Fibroblast of mammary gland (primary cell): ENCODE data around the gene TTC28.
A peak's percentile ranks its signal among the peaks of the same experiment; 100 is the strongest.
"Not testable (repeated sequence)": the region's sequence is repeated elsewhere in the genome, so short reads cannot be mapped to it uniquely, and the experiment has no call there.

Source experiments
- DNase-seq: peaks from one replicate; pipeline ENCODE4 v3.0.0-alpha.2; 2010; ENCODE audit warnings: low read depth
- H3K4me3 ChIP-seq: 2 replicates; pipeline ENCODE4 v1.5.1; 2011; ENCODE audit warnings: low read depth, mild to moderate bottlenecking, low read length, moderate library complexity; ENCODE audit not compliant: control insufficient read depth
- TF ChIP-seq, protein P1 (sequence below): conservative IDR thresholded peaks from 2 replicates; pipeline ENCODE4 v1.5.1; 2011; ENCODE audit warnings: low read depth, low read length, inconsistent platforms; ENCODE audit not compliant: control insufficient read depth, insufficient read depth

Gene TTC28

DNA sequence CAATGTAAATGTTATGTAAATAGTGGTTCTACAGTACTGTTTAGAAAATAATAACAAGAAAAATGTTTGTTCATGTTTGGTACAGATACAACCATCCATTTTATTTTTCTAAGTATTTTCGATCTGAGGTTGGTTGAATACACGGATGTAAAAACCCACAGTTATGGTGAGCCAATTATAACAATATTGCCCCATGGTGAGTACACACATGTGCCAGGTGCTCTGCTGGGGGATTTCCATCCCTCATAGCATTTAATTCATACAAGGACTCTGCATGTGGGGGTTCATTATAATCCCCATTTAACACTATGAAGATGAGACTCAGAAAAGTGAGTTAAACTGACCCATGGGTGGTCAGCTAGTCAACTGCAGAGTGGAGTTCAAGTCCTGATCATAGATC is 23.3 kb upstream of the TTC28 start:
- TF ChIP-seq, protein P1, sequence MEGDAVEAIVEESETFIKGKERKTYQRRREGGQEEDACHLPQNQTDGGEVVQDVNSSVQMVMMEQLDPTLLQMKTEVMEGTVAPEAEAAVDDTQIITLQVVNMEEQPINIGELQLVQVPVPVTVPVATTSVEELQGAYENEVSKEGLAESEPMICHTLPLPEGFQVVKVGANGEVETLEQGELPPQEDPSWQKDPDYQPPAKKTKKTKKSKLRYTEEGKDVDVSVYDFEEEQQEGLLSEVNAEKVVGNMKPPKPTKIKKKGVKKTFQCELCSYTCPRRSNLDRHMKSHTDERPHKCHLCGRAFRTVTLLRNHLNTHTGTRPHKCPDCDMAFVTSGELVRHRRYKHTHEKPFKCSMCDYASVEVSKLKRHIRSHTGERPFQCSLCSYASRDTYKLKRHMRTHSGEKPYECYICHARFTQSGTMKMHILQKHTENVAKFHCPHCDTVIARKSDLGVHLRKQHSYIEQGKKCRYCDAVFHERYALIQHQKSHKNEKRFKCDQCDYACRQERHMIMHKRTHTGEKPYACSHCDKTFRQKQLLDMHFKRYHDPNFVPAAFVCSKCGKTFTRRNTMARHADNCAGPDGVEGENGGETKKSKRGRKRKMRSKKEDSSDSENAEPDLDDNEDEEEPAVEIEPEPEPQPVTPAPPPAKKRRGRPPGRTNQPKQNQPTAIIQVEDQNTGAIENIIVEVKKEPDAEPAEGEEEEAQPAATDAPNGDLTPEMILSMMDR = no peak
- H3K4me3 ChIP-seq = no peak overlapping the region
- DNase-seq = no peak

DNA sequence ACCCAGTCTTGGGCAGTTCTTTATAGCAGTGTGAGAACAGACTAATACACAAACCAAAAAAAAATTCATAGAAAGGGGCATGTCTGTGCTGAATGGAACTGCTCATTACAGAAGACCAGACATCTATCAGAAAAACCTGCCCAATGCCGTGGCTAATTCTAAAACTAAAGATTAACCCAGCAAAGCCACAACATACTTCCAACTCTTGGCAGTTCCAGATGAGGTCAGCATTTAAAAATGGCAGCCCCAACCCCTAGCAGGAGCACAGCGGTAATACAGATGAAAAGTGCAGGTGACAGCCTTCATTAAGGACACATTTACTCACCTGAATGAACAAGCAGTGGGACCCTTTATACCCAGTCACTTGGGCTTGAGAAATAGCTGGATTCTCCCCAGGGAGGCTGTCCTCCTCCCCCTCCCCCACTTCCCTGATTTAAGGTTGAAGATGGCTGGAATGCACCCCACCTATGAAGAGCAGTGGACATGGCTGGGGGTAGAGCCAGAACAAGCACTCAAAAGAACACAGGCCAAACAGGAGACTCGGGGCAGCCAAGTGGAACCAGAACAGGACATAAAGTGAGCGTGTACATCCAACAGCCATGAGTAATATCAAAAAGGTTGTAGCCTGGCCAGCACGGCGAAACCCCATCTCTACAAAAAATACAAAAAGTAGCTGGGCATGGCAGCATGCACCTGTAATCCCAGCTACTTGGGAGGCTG is 13.6 kb upstream of the TTC28 start:
- H3K4me3 ChIP-seq, DNase-seq: not testable (repeated sequence)

DNA sequence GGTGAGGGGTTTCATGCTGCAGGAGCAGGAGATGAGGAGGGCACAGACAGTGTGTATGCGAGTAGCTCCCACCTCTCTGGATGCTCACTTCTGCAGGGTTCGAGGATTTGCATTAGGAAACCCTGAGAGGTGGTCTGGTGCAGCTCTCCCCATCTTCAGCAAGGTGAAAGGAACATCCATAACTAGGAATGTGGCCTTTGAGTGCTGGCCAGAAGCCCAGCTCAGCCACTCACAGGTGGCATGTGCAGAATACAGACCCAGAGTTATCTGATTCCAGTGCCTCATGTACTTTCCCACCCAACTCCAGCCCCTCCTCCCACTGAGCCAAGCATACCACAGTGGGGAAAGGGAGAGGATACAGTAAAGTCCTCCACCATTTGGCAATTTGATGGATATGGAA is 10.2 kb upstream of the TTC28 start:
- H3K4me3 ChIP-seq, DNase-seq: not testable (repeated sequence)

DNA sequence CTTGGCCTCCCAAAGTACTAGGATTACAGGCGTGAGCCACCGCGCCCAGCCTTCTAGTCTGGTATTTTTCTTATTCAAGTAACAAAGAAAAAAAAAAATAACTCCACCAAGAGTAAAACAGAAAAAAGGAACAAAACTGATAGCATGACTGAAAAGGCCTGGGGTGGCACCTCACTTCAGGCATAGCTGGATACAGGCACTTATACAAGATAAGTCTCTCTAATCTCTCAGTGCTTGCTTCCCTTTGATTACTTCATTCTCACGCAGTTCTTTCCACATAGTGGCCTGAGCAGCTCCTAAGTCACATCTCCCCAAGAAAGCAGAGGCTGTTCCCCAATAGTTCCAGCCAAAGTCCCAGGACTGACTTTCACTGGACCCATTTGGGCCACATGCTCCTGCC is 3.3 kb upstream of the TTC28 start:
- not testable (repeated sequence) for H3K4me3 ChIP-seq, DNase-seq

DNA sequence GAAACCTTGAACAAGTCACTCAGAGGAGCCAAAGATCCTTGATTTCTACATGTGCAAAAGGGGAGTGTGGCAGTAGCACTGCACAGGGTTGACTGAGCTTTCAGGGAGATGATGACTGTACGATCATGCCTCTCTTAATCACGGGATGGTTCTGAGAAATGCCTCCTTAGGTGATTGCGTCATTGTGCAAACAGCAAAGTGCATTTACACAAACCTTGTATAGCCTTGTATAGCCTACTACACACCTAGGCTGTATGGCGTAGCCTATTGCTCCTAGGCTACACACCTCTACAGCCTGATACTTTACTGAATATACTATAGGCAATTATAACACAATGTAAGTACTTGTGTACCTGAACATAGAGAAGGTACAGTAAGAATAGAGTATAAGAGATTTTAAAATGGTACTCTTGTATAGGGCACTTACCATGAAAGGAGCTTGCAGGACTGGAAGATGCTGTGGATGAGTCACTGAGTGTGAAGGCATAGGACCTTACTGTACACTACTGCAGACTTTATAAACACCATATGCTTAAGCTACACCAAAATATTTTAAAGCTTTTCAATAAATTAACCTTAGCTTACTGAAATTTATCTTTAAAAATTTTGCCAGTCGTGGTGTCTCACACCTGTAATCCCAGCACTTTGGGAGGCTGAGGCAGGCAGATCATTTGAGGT is 1.3 kb upstream of the TTC28 start:
- peak; percentile 71 for DNase-seq
- not testable (repeated sequence) for H3K4me3 ChIP-seq

DNA sequence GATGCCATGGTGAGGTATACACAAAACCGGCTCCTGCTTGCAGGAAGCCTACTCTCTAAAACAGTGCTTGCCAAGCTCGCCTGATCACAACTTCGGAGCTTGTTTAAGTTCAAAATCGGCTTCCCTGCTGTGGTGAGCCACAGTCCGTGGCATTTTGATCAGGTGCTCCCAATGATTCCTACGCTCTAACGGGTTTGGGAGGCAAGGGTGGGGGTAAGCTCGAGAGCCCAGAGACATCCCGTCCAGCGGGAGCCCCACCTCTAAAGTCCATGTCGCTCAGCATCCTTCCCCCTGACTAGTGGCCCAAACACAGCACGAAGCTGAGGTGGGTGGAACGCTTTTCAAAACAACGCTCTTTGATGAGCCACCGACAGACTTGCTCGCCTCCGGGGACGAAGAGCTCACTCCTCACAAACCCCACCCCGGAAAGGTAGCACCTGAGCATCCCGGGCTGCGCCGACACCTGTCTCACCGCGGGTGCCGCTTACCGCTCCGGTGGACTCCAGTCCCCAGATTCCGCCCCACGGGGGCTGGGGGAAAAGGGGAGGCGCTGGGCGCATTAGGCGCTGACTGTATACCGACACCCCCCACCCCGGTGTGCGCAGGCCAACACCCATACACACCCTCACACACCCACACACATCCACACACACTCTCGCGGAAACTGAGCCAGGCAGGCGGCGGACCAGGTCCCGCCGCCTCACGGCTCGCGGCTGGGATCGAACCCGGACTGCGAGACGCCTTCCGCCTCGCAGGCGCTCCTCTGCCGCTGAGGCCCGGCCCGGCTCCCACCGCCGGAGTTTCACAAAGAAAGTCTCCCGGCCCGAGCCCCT is 646 bp downstream of the TTC28 start:
- not testable (repeated sequence) for DNase-seq
- peak overlapping the region; percentile 77 for H3K4me3 ChIP-seq

DNA sequence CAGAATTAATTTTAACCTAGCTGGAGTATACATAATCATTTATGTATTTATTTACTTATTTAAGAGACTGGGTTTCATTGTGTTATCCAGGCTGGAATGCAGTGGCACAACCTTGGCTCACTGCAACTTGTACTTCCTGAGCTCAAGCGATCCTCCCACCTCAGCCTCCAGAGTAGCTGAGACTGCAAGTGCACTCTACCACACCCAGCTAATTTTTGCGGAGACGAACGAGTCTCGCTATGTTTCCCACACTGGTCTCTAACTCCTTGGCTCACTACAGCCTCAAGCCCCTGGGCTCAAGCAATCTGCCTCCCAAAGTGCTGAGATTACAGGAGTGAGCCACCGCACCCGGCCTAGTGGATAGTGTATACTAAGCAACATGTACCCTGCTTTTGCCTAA is 1.5 kb downstream of the TTC28 start:
- not testable (repeated sequence) for H3K4me3 ChIP-seq, DNase-seq

DNA sequence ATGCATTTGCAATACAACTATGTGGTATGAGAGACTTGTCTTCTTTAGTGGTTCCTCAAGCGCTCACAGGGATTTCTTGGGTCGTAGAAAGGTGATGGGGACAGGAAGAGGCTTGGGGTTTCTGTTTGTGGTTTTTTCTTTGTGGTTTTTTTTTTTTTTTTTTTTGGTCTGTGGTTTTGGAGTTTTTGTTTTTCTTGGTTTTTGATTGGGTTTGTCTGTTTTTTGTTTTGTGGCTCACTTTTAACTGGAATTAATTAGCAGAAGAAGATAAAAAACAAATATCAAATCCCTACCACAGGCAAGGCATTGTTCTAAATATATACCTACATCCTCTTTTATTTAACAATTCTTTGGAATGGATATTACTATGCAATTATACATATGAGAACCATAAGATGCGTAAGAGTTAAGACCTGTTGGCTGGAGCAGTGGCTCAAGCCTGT is 5.5 kb downstream of the TTC28 start:
- no peak overlapping the region for H3K4me3 ChIP-seq
- TF ChIP-seq, protein P1 = no peak
- DNase-seq = peak; percentile 76

DNA sequence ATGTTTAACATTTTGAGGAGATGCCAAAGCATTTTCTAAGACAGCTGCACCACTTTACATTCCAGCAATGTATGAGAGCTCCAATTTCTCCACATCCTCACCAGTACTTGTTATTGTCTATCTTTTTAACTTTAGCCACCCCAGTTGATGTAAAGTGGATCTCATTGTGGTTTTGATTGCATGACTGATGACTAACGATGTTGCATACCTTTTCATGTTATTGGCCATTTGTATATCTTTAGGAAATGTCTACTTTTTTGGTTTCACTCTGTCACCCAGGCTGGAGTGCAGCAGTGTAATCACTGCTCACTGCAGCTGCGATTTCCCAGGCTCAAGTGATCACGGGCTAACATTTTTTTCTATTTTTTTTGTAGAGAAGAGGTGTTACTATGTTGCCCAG is 8.9 kb downstream of the TTC28 start:
- peak; percentile 32 for DNase-seq
- H3K4me3 ChIP-seq = no peak overlapping the region
- TF ChIP-seq, protein P1 = no peak

DNA sequence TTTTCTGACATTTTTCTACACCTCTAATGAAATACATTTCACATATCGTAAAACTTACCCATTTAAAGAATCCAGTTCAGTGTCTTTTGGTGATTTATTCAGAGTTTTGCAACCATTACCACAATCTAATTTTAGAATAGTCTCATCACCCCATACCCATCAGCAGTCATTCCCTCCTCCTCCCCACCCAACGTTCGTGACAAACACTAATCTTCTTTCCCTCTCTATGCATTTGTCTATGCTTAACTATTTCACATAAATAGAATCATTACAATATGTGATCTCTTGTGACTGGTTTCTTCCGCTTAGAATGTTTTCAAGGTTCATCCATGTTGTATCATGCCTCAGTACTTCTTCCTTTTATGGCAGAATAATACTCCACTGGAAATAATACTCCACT is 9.5 kb downstream of the TTC28 start:
- no peak overlapping the region for H3K4me3 ChIP-seq
- TF ChIP-seq, protein P1 = no peak
- no peak for DNase-seq
